PC-9 (cell line): ENCODE results near the gene TENM4.

Source experiments
- EZH2 ChIP-seq: fragments of 200-600 bp; sonication (generic); IDR thresholded peaks from 2 replicates; pipeline ENCODE4 v1.8.0; 2017; ENCODE audit warnings: antibody characterized with exemption, low read depth
- TF ChIP-seq, protein P1 (sequence below): fragments of 200-600 bp; sonication (generic); conservative IDR thresholded peaks from 2 replicates; pipeline ENCODE4 v1.6.1; 2017; ENCODE audit warnings: mixed run types, antibody characterized with exemption, mild to moderate bottlenecking, moderate library complexity

DNA sequence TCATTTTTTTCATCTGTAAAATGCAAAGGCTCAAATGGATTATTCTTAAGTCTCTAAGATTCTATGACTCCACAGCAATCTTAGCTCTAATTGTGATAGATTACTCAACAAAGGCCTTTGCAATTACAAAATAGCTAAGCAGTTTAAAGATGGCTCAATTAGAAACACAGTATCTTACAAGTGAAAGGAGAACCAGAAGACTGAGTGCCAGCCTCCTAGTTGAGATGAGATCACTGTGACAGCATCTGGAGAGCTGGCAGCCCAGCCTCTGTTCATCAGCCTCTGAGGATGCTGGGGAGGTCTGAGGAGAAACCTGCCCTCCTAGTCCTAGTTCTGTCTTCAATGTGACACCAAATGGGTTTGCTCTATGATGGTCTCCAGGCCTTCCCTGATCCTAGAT lies 707.8 kb downstream of the TENM4 start:
- no peak for TF ChIP-seq EZH2
- TF ChIP-seq, protein P1, sequence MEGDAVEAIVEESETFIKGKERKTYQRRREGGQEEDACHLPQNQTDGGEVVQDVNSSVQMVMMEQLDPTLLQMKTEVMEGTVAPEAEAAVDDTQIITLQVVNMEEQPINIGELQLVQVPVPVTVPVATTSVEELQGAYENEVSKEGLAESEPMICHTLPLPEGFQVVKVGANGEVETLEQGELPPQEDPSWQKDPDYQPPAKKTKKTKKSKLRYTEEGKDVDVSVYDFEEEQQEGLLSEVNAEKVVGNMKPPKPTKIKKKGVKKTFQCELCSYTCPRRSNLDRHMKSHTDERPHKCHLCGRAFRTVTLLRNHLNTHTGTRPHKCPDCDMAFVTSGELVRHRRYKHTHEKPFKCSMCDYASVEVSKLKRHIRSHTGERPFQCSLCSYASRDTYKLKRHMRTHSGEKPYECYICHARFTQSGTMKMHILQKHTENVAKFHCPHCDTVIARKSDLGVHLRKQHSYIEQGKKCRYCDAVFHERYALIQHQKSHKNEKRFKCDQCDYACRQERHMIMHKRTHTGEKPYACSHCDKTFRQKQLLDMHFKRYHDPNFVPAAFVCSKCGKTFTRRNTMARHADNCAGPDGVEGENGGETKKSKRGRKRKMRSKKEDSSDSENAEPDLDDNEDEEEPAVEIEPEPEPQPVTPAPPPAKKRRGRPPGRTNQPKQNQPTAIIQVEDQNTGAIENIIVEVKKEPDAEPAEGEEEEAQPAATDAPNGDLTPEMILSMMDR, result no peak
